ENCODE data around the gene DAB1.

DAB1 gene

DNA sequence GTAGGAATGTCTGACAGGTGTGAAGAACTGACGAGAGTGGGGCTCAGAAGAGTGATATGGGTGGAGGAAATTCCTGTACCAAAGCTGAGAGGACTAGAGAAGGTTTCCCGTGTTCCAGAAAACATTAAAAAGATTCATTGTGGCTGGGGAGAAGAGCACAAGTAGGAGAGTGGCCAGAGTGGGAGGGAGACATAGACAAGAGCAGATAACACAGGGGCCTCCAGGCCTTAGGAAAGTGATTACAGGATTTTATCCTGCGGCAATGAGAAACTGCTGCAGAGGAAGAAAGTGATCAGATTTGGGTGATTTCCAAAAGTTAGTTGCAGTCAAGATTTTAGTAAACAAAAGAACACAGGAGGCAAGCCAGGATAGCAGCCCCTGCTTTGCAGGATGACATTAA lies 465.9 kb downstream of the DAB1 start:
- ATAC-seq (ENCODE audit: low read depth), result no peak
- H3K27me3 ChIP-seq (ENCODE audit: insufficient read depth, poor library complexity, severe bottlenecking), result no peaks in the 10 kb centered on the region
- no peak for DNase-seq (ENCODE audit: low spot score)
- TF ChIP-seq, protein P1, sequence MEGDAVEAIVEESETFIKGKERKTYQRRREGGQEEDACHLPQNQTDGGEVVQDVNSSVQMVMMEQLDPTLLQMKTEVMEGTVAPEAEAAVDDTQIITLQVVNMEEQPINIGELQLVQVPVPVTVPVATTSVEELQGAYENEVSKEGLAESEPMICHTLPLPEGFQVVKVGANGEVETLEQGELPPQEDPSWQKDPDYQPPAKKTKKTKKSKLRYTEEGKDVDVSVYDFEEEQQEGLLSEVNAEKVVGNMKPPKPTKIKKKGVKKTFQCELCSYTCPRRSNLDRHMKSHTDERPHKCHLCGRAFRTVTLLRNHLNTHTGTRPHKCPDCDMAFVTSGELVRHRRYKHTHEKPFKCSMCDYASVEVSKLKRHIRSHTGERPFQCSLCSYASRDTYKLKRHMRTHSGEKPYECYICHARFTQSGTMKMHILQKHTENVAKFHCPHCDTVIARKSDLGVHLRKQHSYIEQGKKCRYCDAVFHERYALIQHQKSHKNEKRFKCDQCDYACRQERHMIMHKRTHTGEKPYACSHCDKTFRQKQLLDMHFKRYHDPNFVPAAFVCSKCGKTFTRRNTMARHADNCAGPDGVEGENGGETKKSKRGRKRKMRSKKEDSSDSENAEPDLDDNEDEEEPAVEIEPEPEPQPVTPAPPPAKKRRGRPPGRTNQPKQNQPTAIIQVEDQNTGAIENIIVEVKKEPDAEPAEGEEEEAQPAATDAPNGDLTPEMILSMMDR (IDR thresholded peaks at IDR 0.05; ENCODE audit: poor library complexity, severe bottlenecking), result no peak
- H3K4me3 ChIP-seq (ENCODE audit: severe bottlenecking), result no peak overlapping the region
- H3K27ac ChIP-seq (ENCODE audit: poor library complexity, severe bottlenecking), result no peak overlapping the region
- no peaks in the 10 kb centered on the region for H3K9me3 ChIP-seq (ENCODE audit: severe bottlenecking)
- no peaks in the 10 kb centered on the region for H3K36me3 ChIP-seq (ENCODE audit: low read depth)
- no peaks in the 10 kb centered on the region for H3K4me1 ChIP-seq (ENCODE audit: insufficient read depth, poor library complexity, severe bottlenecking)

DNA sequence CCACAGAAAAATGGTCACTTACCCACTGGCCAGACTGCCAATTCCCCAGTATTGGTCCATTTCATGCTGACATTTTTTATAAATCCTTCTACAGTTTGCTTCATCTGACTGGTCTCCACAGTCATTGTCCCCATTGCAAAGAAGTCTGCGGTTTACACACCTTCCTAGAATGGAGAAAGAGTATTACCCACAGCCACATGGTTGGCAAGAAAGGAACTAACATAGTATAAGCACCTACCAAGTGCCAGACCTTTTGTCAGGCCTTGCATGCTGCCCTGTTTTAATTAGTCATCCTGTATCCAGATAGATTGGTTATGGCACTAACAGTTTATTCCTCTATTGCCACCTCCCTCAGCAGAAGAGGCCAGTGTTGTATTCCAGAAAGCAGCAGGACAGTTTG lies 469.2 kb downstream of the DAB1 start:
- Histone ChIP-seq H3K9me3 (ENCODE audit: severe bottlenecking) (no peaks in the 10 kb centered on the region), H3K4me3 (ENCODE audit: severe bottlenecking) (no peak overlapping the region), H3K4me1 (ENCODE audit: insufficient read depth, poor library complexity, severe bottlenecking) (no peaks in the 10 kb centered on the region), H3K27ac (ENCODE audit: poor library complexity, severe bottlenecking) (no peak overlapping the region), H3K27me3 (ENCODE audit: insufficient read depth, poor library complexity, severe bottlenecking) (no peaks in the 10 kb centered on the region), H3K36me3 (ENCODE audit: low read depth) (no peaks in the 10 kb centered on the region)
- ATAC-seq (ENCODE audit: low read depth) (no peak), DNase-seq (ENCODE audit: low spot score) (no peak)
- TF ChIP-seq, protein P1 (IDR thresholded peaks at IDR 0.05; ENCODE audit: poor library complexity, severe bottlenecking), result no peak

DNA sequence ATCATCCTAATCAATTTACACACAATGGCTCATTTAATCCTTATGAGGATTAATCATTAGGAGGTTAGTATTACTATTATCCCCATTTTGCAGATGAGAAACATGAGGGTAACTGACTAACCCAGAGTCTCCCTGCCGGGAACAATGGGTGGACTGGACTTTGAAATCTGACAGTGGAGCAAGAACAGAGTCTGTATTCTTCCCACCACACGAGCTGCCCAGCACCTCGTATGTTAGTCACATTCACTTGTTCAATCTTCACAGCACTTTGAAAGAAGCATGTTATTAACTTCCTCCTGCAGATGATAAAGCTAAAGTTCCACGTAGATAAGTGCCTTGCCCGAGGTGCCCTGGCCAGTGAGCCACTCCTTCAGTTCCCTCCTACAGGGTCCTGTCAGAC lies 470.5 kb downstream of the DAB1 start:
- H3K27ac ChIP-seq (ENCODE audit: poor library complexity, severe bottlenecking), result no peak overlapping the region
- ATAC-seq (ENCODE audit: low read depth), result no peak
- H3K36me3 ChIP-seq (ENCODE audit: low read depth), result no peaks in the 10 kb centered on the region
- TF ChIP-seq, protein P1 (IDR thresholded peaks at IDR 0.05; ENCODE audit: poor library complexity, severe bottlenecking), result no peak
- H3K9me3 ChIP-seq (ENCODE audit: severe bottlenecking), result no peaks in the 10 kb centered on the region
- no peak overlapping the region for H3K4me3 ChIP-seq (ENCODE audit: severe bottlenecking)
- no peaks in the 10 kb centered on the region for H3K4me1 ChIP-seq (ENCODE audit: insufficient read depth, poor library complexity, severe bottlenecking)
- no peaks in the 10 kb centered on the region for H3K27me3 ChIP-seq (ENCODE audit: insufficient read depth, poor library complexity, severe bottlenecking)
- DNase-seq (ENCODE audit: low spot score), result no peak

- H3K27ac ChIP-seq (ENCODE audit: poor library complexity, severe bottlenecking), result no peak overlapping the region
- no peaks in the 10 kb centered on the region for H3K27me3 ChIP-seq (ENCODE audit: insufficient read depth, poor library complexity, severe bottlenecking)
- no peaks in the 10 kb centered on the region for H3K9me3 ChIP-seq (ENCODE audit: severe bottlenecking)
- no peak overlapping the region for H3K4me3 ChIP-seq (ENCODE audit: severe bottlenecking)
- ATAC-seq (ENCODE audit: low read depth) (no peak), DNase-seq (ENCODE audit: low spot score) (no peak)
- H3K4me1 ChIP-seq (ENCODE audit: insufficient read depth, poor library complexity, severe bottlenecking), result no peaks in the 10 kb centered on the region
- TF ChIP-seq, protein P1 (IDR thresholded peaks at IDR 0.05; ENCODE audit: poor library complexity, severe bottlenecking), result no peak
- no peaks in the 10 kb centered on the region for H3K36me3 ChIP-seq (ENCODE audit: low read depth)
These were observed 471.4 kb downstream of the DAB1 start for GRCh38 chr1:56952501-56952900.

GRCh38 chr1:56948403-56949023 lies 475.3 kb downstream of the DAB1 start:
- no peak overlapping the region for H3K27ac ChIP-seq (ENCODE audit: poor library complexity, severe bottlenecking)
- H3K4me1 ChIP-seq (ENCODE audit: insufficient read depth, poor library complexity, severe bottlenecking), result no peaks in the 10 kb centered on the region
- TF ChIP-seq, protein P1 (IDR thresholded peaks at IDR 0.05; ENCODE audit: poor library complexity, severe bottlenecking), result no peak
- no peak overlapping the region for H3K4me3 ChIP-seq (ENCODE audit: severe bottlenecking)
- H3K27me3 ChIP-seq (ENCODE audit: insufficient read depth, poor library complexity, severe bottlenecking), result no peaks in the 10 kb centered on the region
- DNase-seq (ENCODE audit: low spot score) (no peak), ATAC-seq (ENCODE audit: low read depth) (no peak)
- H3K9me3 ChIP-seq (ENCODE audit: severe bottlenecking), result no peaks in the 10 kb centered on the region
- H3K36me3 ChIP-seq (ENCODE audit: low read depth), result no peaks in the 10 kb centered on the region
